Trophoblast cell (in vitro differentiated cells and primary cell): ENCODE results near the gene TMOD3.

ENCODE experiments used
- DNase-seq, 2 donors: peaks; one replicate each; pipeline ENCODE4 v3.0.0-alpha.2; 2016
- H2AFZ ChIP-seq: 2 replicates; pipeline ENCODE4 v1.6.1; 2013; ENCODE audit warnings: low read length, moderate library complexity, mild to moderate bottlenecking; ENCODE audit not compliant: insufficient read depth, poor library complexity
- H2AK5ac ChIP-seq: 2 replicates; pipeline ENCODE4 v1.6.1; 2013; ENCODE audit warnings: mild to moderate bottlenecking, low read length
- H2BK120ac ChIP-seq: 2 replicates; pipeline ENCODE4 v1.6.1; 2013; ENCODE audit warnings: low read length, mild to moderate bottlenecking, moderate library complexity; ENCODE audit not compliant: insufficient read depth, poor library complexity
- H2BK12ac ChIP-seq: 2 replicates; pipeline ENCODE4 v1.6.1; 2013; ENCODE audit warnings: mild to moderate bottlenecking, low read length, moderate library complexity
- H2BK5ac ChIP-seq: 2 replicates; pipeline ENCODE4 v1.6.1; 2013; ENCODE audit warnings: low read length, low read depth, moderate library complexity, mild to moderate bottlenecking; ENCODE audit not compliant: poor library complexity
- H3K14ac ChIP-seq: 2 replicates; pipeline ENCODE4 v1.6.1; 2013; ENCODE audit warnings: mild to moderate bottlenecking, low read length
- H3K18ac ChIP-seq: 2 replicates; pipeline ENCODE4 v1.6.1; 2013; ENCODE audit warnings: mild to moderate bottlenecking, low read length
- H3K23ac ChIP-seq: 2 replicates; pipeline ENCODE4 v1.6.1; 2013; ENCODE audit warnings: low read length
- H3K27ac ChIP-seq: 2 replicates; pipeline ENCODE4 v1.5.1; 2013; ENCODE audit warnings: low read depth, mild to moderate bottlenecking, inconsistent platforms, low read length, moderate library complexity
- H3K27me3 ChIP-seq: 2 replicates; pipeline ENCODE4 v1.6.1; 2013; ENCODE audit warnings: inconsistent platforms, mild to moderate bottlenecking, low read length, moderate library complexity; ENCODE audit not compliant: insufficient read depth
- H3K36me3 ChIP-seq, 2 experiments: 1 replicate in 1 of 2; 2 replicates in 1 of 2; pipeline ENCODE4 v1.6.1; 2013; ENCODE audit warnings: low read length in 2 of 2, mild to moderate bottlenecking in 2 of 2, moderate library complexity in 1 of 2; ENCODE audit not compliant: insufficient read depth in 2 of 2, control insufficient read depth in 1 of 2
- H3K4ac ChIP-seq: 2 replicates; pipeline ENCODE4 v1.6.1; 2013; ENCODE audit warnings: low read depth, mild to moderate bottlenecking, low read length, moderate library complexity
- H3K4me1 ChIP-seq, 2 experiments: 1 replicate in 1 of 2; 2 replicates in 1 of 2; pipeline ENCODE4 v1.6.1; 2013; ENCODE audit warnings: low read length in 2 of 2, mild to moderate bottlenecking in 2 of 2, moderate library complexity in 1 of 2; ENCODE audit not compliant: insufficient read depth in 2 of 2, control insufficient read depth in 1 of 2
- H3K4me2 ChIP-seq: 2 replicates; pipeline ENCODE4 v1.6.1; 2013; ENCODE audit warnings: inconsistent platforms, mild to moderate bottlenecking, low read length, moderate library complexity
- H3K4me3 ChIP-seq: 2 replicates; pipeline ENCODE4 v1.5.1; 2013; ENCODE audit warnings: mild to moderate bottlenecking, low read depth, low read length, inconsistent platforms
- H3K79me1 ChIP-seq: one replicate; pipeline ENCODE4 v1.6.1; 2013; ENCODE audit warnings: low read length
- H3K79me2 ChIP-seq: 2 replicates; pipeline ENCODE4 v1.6.1; 2013; ENCODE audit warnings: low read length, mild to moderate bottlenecking; ENCODE audit not compliant: control insufficient read depth, insufficient read depth, poor library complexity
- H3K9ac ChIP-seq: 2 replicates; pipeline ENCODE4 v1.6.1; 2013; ENCODE audit warnings: mild to moderate bottlenecking, low read length
- H3K9me3 ChIP-seq: 2 replicates; pipeline ENCODE4 v1.6.1; 2013; ENCODE audit warnings: low read depth, mild to moderate bottlenecking, control low read depth, inconsistent platforms, low read length; ENCODE audit not compliant: insufficient read depth
- H4K12ac ChIP-seq: 2 replicates; pipeline ENCODE4 v1.6.1; 2013; ENCODE audit warnings: low read depth, mild to moderate bottlenecking, low read length, moderate library complexity
- H4K8ac ChIP-seq: 2 replicates; pipeline ENCODE4 v1.6.1; 2013; ENCODE audit warnings: low read depth, mild to moderate bottlenecking, low read length, moderate library complexity
- H4K91ac ChIP-seq: one replicate; pipeline ENCODE4 v1.6.1; 2013; ENCODE audit warnings: low read depth, mild to moderate bottlenecking, low read length, moderate library complexity
- WGBS: extraction: QIAGEN DNeasy Blood & Tissue Kit; methylation state at CpG from one replicate; pipeline ENCODE4 v1.1.7; 2013; ENCODE audit warnings: missing lambda C conversion rate; ENCODE audit not compliant: insufficient read length, insufficient coverage; ENCODE audit errors: extremely low coverage; 5-methylcytosine and 5-hydroxymethylcytosine counted together

Gene TMOD3

DNA sequence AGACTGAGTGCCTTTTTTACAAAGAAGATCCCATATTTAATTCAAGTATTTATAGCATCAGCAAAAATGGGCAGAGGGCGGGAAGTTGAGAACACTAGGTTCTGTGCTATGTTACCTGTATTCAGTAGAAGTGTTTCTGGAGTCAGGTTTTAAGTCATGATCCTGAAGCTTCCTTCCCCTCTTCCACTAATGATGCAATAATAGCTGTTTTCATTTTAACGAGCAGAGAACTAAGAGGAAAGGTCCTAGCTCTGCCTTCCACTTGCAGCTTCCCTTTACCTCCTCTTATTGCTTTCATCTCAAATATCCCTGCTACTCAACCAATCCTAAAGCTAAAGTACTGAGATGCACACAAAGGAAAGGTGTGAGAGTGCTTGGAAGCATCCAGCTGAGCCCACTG lies 16.9 kb upstream of the TMOD3 start:
- no peaks in the 10 kb centered on the region for H3K36me3 ChIP-seq

GRCh38 chr15:51814606-51815005 lies 14.8 kb upstream of the TMOD3 start:
- Histone ChIP-seq H2BK5ac (no peak overlapping the region), H4K8ac (no peak overlapping the region)
- no CpG with 5 or more reads among the region's 3 CpGs for WGBS

More for the DNA sequence above, 16.9 kb upstream of the TMOD3 start:
- Histone ChIP-seq H3K18ac (no peak overlapping the region), H2BK12ac (no peak overlapping the region), H4K12ac (no peak overlapping the region), H3K23ac (no peak overlapping the region), H3K4ac (no peak overlapping the region), H3K79me2 (no peaks in the 10 kb centered on the region), H2AK5ac (no peak overlapping the region), H3K4me1 (no peaks in the 10 kb centered on the region), H4K8ac (no peak overlapping the region), H3K14ac (no peak overlapping the region), H3K79me1 (no peaks in the 10 kb centered on the region), H3K4me2 (no peak overlapping the region), H4K91ac (no peak overlapping the region), H3K27me3 (no peaks in the 10 kb centered on the region), H2BK5ac (no peak overlapping the region), H2BK120ac (no peak overlapping the region), H3K27ac (no peak overlapping the region), H3K4me3 (no peak overlapping the region), H3K9me3 (no peaks in the 10 kb centered on the region), H2AFZ (no peak overlapping the region), H3K9ac (no peak overlapping the region)
- DNase-seq = no peak
- WGBS = no CpG with 5 or more reads among the region's 2 CpGs

GRCh38 chr15:51816611-51817010 lies 12.8 kb upstream of the TMOD3 start:
- Histone ChIP-seq H3K9ac (no peak overlapping the region), H2BK12ac (no peak overlapping the region), H3K4me1 (no peaks in the 10 kb centered on the region), H3K23ac (no peak overlapping the region), H3K79me1 (no peaks in the 10 kb centered on the region), H2AFZ (no peak overlapping the region), H3K27ac (no peak overlapping the region), H3K14ac (no peak overlapping the region), H3K36me3 (no peaks in the 10 kb centered on the region), H3K4me3 (no peak overlapping the region), H3K9me3 (peaks cover 2% of the 10 kb centered on the region), H4K12ac (no peak overlapping the region), H2BK5ac (no peak overlapping the region), H3K27me3 (no peaks in the 10 kb centered on the region), H2AK5ac (no peak overlapping the region), H3K4me2 (no peak overlapping the region), H3K18ac (no peak overlapping the region), H4K8ac (no peak overlapping the region), H3K4ac (no peak overlapping the region), H4K91ac (no peak overlapping the region), H3K79me2 (no peaks in the 10 kb centered on the region), H2BK120ac (no peak overlapping the region)
- no peak for DNase-seq

More at GRCh38 chr15:51814606-51815005, 14.8 kb upstream of the TMOD3 start:
- no peak overlapping the region for H3K4me3 ChIP-seq
- no peak overlapping the region for H3K4me2 ChIP-seq
- H2BK120ac ChIP-seq = no peak overlapping the region
- H3K4me1 ChIP-seq = no peaks in the 10 kb centered on the region
- H2BK12ac ChIP-seq = no peak overlapping the region
- no peak overlapping the region for H3K9ac ChIP-seq
- H2AK5ac ChIP-seq = no peak overlapping the region
- H3K79me2 ChIP-seq = no peaks in the 10 kb centered on the region
- H3K36me3 ChIP-seq = no peaks in the 10 kb centered on the region
- no peak overlapping the region for H3K23ac ChIP-seq
- no peaks in the 10 kb centered on the region for H3K27me3 ChIP-seq
- H3K27ac ChIP-seq = no peak overlapping the region
- no peak overlapping the region for H3K4ac ChIP-seq
- no peaks in the 10 kb centered on the region for H3K9me3 ChIP-seq
- no peak for DNase-seq
- H4K12ac ChIP-seq = no peak overlapping the region
- H2AFZ ChIP-seq = no peak overlapping the region
- H3K18ac ChIP-seq = no peak overlapping the region
- no peak overlapping the region for H3K14ac ChIP-seq
- H3K79me1 ChIP-seq = no peaks in the 10 kb centered on the region
- no peak overlapping the region for H4K91ac ChIP-seq

DNA sequence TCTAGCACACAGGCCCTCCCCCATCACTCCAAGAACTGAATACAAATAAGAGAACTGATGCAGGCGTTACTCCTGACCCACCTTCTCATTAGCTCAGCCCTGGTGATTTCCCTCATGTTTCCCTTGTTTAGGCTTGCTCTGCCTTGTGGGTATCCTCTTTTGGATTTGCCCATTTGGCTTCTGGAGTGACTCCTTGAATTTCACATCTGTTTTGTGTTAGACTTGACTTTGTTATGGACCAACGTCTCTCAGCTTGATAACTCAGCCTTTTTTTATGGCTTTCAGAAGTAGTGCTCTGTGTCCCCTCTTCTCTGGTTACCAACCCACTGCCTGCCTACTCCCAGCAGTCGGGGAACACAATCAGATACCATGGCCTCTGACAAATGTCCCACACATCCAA lies 11.3 kb upstream of the TMOD3 start:
- no peak overlapping the region for H4K8ac ChIP-seq
- no CpG with 5 or more reads among the region's 3 CpGs for WGBS
- H2BK5ac ChIP-seq = no peak overlapping the region
- H3K36me3 ChIP-seq = no peaks in the 10 kb centered on the region
- H3K23ac ChIP-seq = no peak overlapping the region
- no peak overlapping the region for H3K4me2 ChIP-seq
- no peak overlapping the region for H3K4ac ChIP-seq
- no peak overlapping the region for H2AFZ ChIP-seq
- no peak overlapping the region for H3K9ac ChIP-seq
- no peak overlapping the region for H3K4me3 ChIP-seq
- peaks cover 2% of the 10 kb centered on the region for H3K9me3 ChIP-seq
- no peak overlapping the region for H3K18ac ChIP-seq
- H4K91ac ChIP-seq = no peak overlapping the region
- H3K27ac ChIP-seq = no peak overlapping the region
- H2BK12ac ChIP-seq = no peak overlapping the region
- no peak overlapping the region for H4K12ac ChIP-seq
- H3K27me3 ChIP-seq = no peaks in the 10 kb centered on the region
- H3K79me2 ChIP-seq = no peaks in the 10 kb centered on the region
- H3K4me1 ChIP-seq = no peaks in the 10 kb centered on the region
- no peak overlapping the region for H2BK120ac ChIP-seq
- H2AK5ac ChIP-seq = no peak overlapping the region
- no peaks in the 10 kb centered on the region for H3K79me1 ChIP-seq
- no peak for DNase-seq
- H3K14ac ChIP-seq = no peak overlapping the region
